ENCODE results near the gene ERFL. TPM values are rescaled to one million over a fixed set of nuclear protein-coding genes. Genes with fewer than 3 reads are reported as not detected.

The ERFL gene
- total RNA-seq, 1 experiment from 2014 or later = 3.8 TPM

DNA sequence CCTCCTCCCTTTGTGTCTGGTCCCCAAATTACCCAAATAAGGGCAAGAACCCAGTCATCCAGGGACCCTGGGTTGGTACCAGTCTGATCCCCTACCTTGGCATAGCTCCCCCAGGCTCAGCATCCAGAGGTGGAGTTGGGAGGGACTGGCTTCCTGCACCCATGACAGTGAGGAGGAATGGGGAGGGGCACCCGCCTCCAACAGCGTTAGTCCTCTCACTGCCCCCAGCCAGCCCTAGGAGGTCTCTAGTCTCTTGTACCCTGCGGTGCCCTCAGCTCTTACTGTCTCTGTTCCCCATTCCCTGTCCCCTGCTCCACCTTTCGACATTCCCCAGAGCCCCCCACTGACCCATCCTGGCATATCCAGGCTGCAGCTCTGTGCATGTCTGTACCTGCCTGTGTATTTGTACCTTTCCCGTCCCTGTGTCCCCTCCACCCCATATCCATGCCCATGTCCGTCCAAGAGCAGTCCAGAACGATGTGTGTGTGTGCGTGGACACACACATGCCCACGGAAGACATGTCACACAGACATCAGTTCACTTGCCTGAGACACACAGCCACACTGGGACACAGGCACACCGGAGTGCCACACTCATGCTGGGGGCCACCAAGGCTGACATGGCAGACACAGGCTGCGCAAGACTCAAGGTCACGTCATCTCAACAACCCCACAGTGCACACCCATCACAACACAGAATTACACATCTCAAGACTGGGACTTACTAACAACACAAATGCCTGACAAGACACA lies 17.8 kb downstream of the ERFL start:
- no peak overlapping the region for H2AFZ ChIP-seq (ENCODE audit: low read length)
- H3K4me2 ChIP-seq (ENCODE audit: low read depth, low read length, poor library complexity, severe bottlenecking) = no peak overlapping the region
- no peaks in the 10 kb centered on the region for H3K27me3 ChIP-seq (ENCODE audit: low read length)
- H3K27ac ChIP-seq (ENCODE audit: low read length) = no peak overlapping the region
- no peaks in the 10 kb centered on the region for H3K9me2 ChIP-seq (replicated peaks; ENCODE audit: insufficient read depth, low read length)
- no peaks in the 10 kb centered on the region for H3K79me2 ChIP-seq (ENCODE audit: low read length)
- peaks cover 21% of the 10 kb centered on the region; the same call in 1 of the 2 replicates for H4K20me1 ChIP-seq (ENCODE audit: insufficient read depth, low read depth, low read length)
- DNase-seq = no peak
- 0 out of 2 replicates have a peak, but pooled peaks cover 2% of the 10 kb centered on the region for H3K36me3 ChIP-seq (ENCODE audit: insufficient read depth, low read length)
- peaks cover 10% of the 10 kb centered on the region for H3K4me1 ChIP-seq (ENCODE audit: low read length)
- H3K9ac ChIP-seq (ENCODE audit: low read length) = no peak overlapping the region
- H3K4me3 ChIP-seq (ENCODE audit: low read length) = no peak overlapping the region
- H3K9me3 ChIP-seq (ENCODE audit: low read length) = no peaks in the 10 kb centered on the region

GRCh38 chr19:41909706-41910105 lies 18.5 kb downstream of the ERFL start:
- Histone ChIP-seq H3K27ac (ENCODE audit: low read length) (no peak overlapping the region), H3K4me1 (ENCODE audit: low read length) (peaks cover 10% of the 10 kb centered on the region), H3K9me3 (ENCODE audit: low read length) (no peaks in the 10 kb centered on the region), H3K27me3 (ENCODE audit: low read length) (no peaks in the 10 kb centered on the region), H3K79me2 (ENCODE audit: low read length) (no peaks in the 10 kb centered on the region), H3K9me2 (replicated peaks; ENCODE audit: insufficient read depth, low read length) (no peaks in the 10 kb centered on the region), H2AFZ (ENCODE audit: low read length) (no peak overlapping the region), H4K20me1 (ENCODE audit: insufficient read depth, low read depth, low read length) (peaks cover 18% of the 10 kb centered on the region; the same call in 1 of the 2 replicates), H3K4me2 (ENCODE audit: low read depth, low read length, poor library complexity, severe bottlenecking) (no peak overlapping the region), H3K36me3 (ENCODE audit: insufficient read depth, low read length) (peaks cover 2% of the 10 kb centered on the region; the same call in 1 of the 2 replicates), H3K9ac (ENCODE audit: low read length) (no peak overlapping the region), H3K4me3 (ENCODE audit: low read length) (no peak overlapping the region)
- DNase-seq = no peak

GRCh38 chr19:41908724-41909464 lies 19.4 kb downstream of the ERFL start:
- Histone ChIP-seq H4K20me1 (ENCODE audit: insufficient read depth, low read depth, low read length) (peaks cover 18% of the 10 kb centered on the region; the same call in 1 of the 2 replicates), H3K9me2 (replicated peaks; ENCODE audit: insufficient read depth, low read length) (no peaks in the 10 kb centered on the region), H3K27ac (ENCODE audit: low read length) (no peak overlapping the region), H3K36me3 (ENCODE audit: insufficient read depth, low read length) (peaks cover 2% of the 10 kb centered on the region; the same call in 1 of the 2 replicates), H3K79me2 (ENCODE audit: low read length) (no peaks in the 10 kb centered on the region), H3K4me2 (ENCODE audit: low read depth, low read length, poor library complexity, severe bottlenecking) (no peak overlapping the region), H3K4me3 (ENCODE audit: low read length) (no peak overlapping the region), H3K9ac (ENCODE audit: low read length) (no peak overlapping the region), H2AFZ (ENCODE audit: low read length) (no peak overlapping the region), H3K4me1 (ENCODE audit: low read length) (peaks cover 10% of the 10 kb centered on the region), H3K9me3 (ENCODE audit: low read length) (no peaks in the 10 kb centered on the region), H3K27me3 (ENCODE audit: low read length) (no peaks in the 10 kb centered on the region)
- no peak for DNase-seq

- H4K20me1 ChIP-seq (ENCODE audit: insufficient read depth, low read depth, low read length) = peaks cover 15% of the 10 kb centered on the region; the same call in 1 of the 2 replicates
- peaks cover 10% of the 10 kb centered on the region for H3K4me1 ChIP-seq (ENCODE audit: low read length)
Observed at GRCh38 chr19:41907994-41908615, 20.1 kb downstream of the ERFL start.

DNA sequence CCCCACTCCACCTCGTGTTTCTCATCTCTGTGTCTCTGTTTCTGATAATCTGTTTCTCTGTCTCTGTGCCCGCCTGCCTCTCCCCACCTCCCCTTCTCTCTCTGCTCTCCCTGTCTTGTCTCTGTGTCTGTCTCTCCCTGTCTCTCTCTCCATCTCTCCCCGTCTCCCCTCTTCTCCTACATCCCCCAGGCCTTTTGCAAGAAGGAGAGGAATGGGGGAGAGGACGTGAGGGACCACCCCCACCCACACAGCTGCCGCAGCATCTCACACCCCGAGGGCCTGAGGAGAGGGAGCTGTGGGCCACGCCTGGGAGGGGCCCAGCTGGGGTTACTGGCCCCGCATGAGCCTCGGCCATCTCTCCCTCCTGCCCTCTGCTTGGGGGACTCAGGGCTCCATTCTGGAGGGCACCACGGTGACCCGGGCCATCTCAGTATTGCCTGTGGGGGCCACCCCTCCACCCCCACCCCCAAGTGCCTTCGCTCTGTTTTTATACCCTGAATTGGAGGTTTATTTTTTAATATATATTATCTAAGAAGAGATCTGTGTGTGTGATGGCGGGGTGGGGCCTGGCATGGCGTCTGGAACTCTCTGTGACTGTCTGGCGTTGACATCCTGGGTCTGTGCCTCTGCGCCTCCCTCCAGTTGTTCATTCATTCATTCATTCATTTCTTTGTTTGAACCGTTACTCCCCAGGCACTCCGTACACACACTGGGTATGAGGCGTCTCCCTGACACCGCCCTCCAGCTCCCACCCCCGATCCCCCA lies 21.2 kb downstream of the ERFL start:
- no peak overlapping the region for H3K4me2 ChIP-seq (ENCODE audit: low read depth, low read length, poor library complexity, severe bottlenecking)
- H3K4me1 ChIP-seq (ENCODE audit: low read length) = peaks cover 7% of the 10 kb centered on the region; the same call in 1 of the 2 replicates
- H3K27me3 ChIP-seq (ENCODE audit: low read length) = no peaks in the 10 kb centered on the region
- no peaks in the 10 kb centered on the region for H3K9me2 ChIP-seq (replicated peaks; ENCODE audit: insufficient read depth, low read length)
- peaks cover 2% of the 10 kb centered on the region; the same call in 1 of the 2 replicates for H3K36me3 ChIP-seq (ENCODE audit: insufficient read depth, low read length)
- H3K79me2 ChIP-seq (ENCODE audit: low read length) = no peaks in the 10 kb centered on the region
- no peak for DNase-seq
- H3K9me3 ChIP-seq (ENCODE audit: low read length) = no peaks in the 10 kb centered on the region
- no peak overlapping the region for H3K9ac ChIP-seq (ENCODE audit: low read length)
- H3K27ac ChIP-seq (ENCODE audit: low read length) = no peak overlapping the region
- peaks cover 11% of the 10 kb centered on the region; the same call in 1 of the 2 replicates for H4K20me1 ChIP-seq (ENCODE audit: insufficient read depth, low read depth, low read length)
- no peak overlapping the region for H2AFZ ChIP-seq (ENCODE audit: low read length)
- H3K4me3 ChIP-seq (ENCODE audit: low read length) = no peak overlapping the region

More at GRCh38 chr19:41907994-41908615, 20.1 kb downstream of the ERFL start:
- Histone ChIP-seq H2AFZ (ENCODE audit: low read length) (no peak overlapping the region), H3K9me2 (replicated peaks; ENCODE audit: insufficient read depth, low read length) (no peaks in the 10 kb centered on the region), H3K4me3 (ENCODE audit: low read length) (no peak overlapping the region), H3K36me3 (ENCODE audit: insufficient read depth, low read length) (peaks cover 2% of the 10 kb centered on the region; the same call in 1 of the 2 replicates), H3K9me3 (ENCODE audit: low read length) (no peaks in the 10 kb centered on the region), H3K27me3 (ENCODE audit: low read length) (no peaks in the 10 kb centered on the region), H3K9ac (ENCODE audit: low read length) (no peak overlapping the region), H3K79me2 (ENCODE audit: low read length) (no peaks in the 10 kb centered on the region), H3K27ac (ENCODE audit: low read length) (no peak overlapping the region), H3K4me2 (ENCODE audit: low read depth, low read length, poor library complexity, severe bottlenecking) (no peak overlapping the region)
- DNase-seq = no peak

- H3K4me2 ChIP-seq (ENCODE audit: low read depth, low read length, poor library complexity, severe bottlenecking) = no peak overlapping the region
- H3K9me3 ChIP-seq (ENCODE audit: low read length) = no peaks in the 10 kb centered on the region
- H3K9ac ChIP-seq (ENCODE audit: low read length) = no peak overlapping the region
- no peak overlapping the region for H3K27ac ChIP-seq (ENCODE audit: low read length)
- no peak overlapping the region for H2AFZ ChIP-seq (ENCODE audit: low read length)
- peaks cover 8% of the 10 kb centered on the region for H3K36me3 ChIP-seq (ENCODE audit: insufficient read depth, low read length)
- no peak overlapping the region for H3K4me3 ChIP-seq (ENCODE audit: low read length)
- DNase-seq = no peak
- no peaks in the 10 kb centered on the region for H3K79me2 ChIP-seq (ENCODE audit: low read length)
- no peaks in the 10 kb centered on the region for H3K9me2 ChIP-seq (replicated peaks; ENCODE audit: insufficient read depth, low read length)
- H3K4me1 ChIP-seq (ENCODE audit: low read length) = no peaks in the 10 kb centered on the region
- peaks cover 11% of the 10 kb centered on the region; the same call in 1 of the 2 replicates for H4K20me1 ChIP-seq (ENCODE audit: insufficient read depth, low read depth, low read length)
- no peaks in the 10 kb centered on the region for H3K27me3 ChIP-seq (ENCODE audit: low read length)
Observed at GRCh38 chr19:41906271-41906670, 22.0 kb downstream of the ERFL start.

- Histone ChIP-seq H3K27me3 (ENCODE audit: low read length) (no peaks in the 10 kb centered on the region), H3K79me2 (ENCODE audit: low read length) (no peaks in the 10 kb centered on the region), H3K27ac (ENCODE audit: low read length) (no peak overlapping the region), H3K9me3 (ENCODE audit: low read length) (no peaks in the 10 kb centered on the region), H3K9me2 (replicated peaks; ENCODE audit: insufficient read depth, low read length) (no peaks in the 10 kb centered on the region), H4K20me1 (ENCODE audit: insufficient read depth, low read depth, low read length) (peaks cover 7% of the 10 kb centered on the region; the same call in 1 of the 2 replicates), H3K4me3 (ENCODE audit: low read length) (no peak overlapping the region), H3K36me3 (ENCODE audit: insufficient read depth, low read length) (peaks cover 9% of the 10 kb centered on the region), H3K4me2 (ENCODE audit: low read depth, low read length, poor library complexity, severe bottlenecking) (no peak overlapping the region), H2AFZ (ENCODE audit: low read length) (no peak overlapping the region), H3K9ac (ENCODE audit: low read length) (no peak overlapping the region), H3K4me1 (ENCODE audit: low read length) (no peaks in the 10 kb centered on the region)
- DNase-seq = no peak
Observed at GRCh38 chr19:41905273-41906002, 22.8 kb downstream of the ERFL start.

All from Karpas-422 (cell line).